ENCODE measurements around the gene TRIM46. TPM values are rescaled to one million over a fixed set of nuclear protein-coding genes. Genes with fewer than 3 reads are reported as not detected.

Gene TRIM46
- total RNA-seq: 3.6 and 4.2 TPM in 2 replicates

GRCh38 chr1:155173478-155174323, at the start of gene TRIM46:
TRIM46 (plus strand) TSS chr1:155173849; CDS start chr1:155173967, 118 bp downstream.

GRCh38 chr1:155127105-155127966, 46.3 kb upstream of the TRIM46 start, which contains the start of gene EFNA1:
EFNA1 (plus strand) TSS chr1:155127876; CDS start chr1:155127978, 102 bp downstream.

GRCh38 chr1:155135415-155136028, 38.1 kb upstream of the TRIM46 start, which contains the start of gene SLC50A1:
SLC50A1 (plus strand) TSS chr1:155135852; CDS start chr1:155135912, 60 bp downstream.

GRCh38 chr1:155139895-155140629, 33.6 kb upstream of the TRIM46 start, which contains the start of gene DPM3:
DPM3 (minus strand) TSS chr1:155140531; CDS start chr1:155140240, 291 bp downstream.

GRCh38 chr1:155172732-155173477, 744 bp upstream of the TRIM46 start, which contains the start of gene KRTCAP2:
KRTCAP2 (minus strand) TSS chr1:155173304; CDS start chr1:155173224, 80 bp downstream.

GRCh38 chr1:155207806-155208540, 34.3 kb downstream of the TRIM46 start, which contains the start of gene THBS3:
THBS3 (minus strand) TSS chr1:155207897; CDS start chr1:155207876, 21 bp downstream.

GRCh38 chr1:155208541-155209311, 35.1 kb downstream of the TRIM46 start, which contains the start of gene MTX1:
MTX1 (plus strand) TSS chr1:155208695; CDS start chr1:155208805, 110 bp downstream.

Other genes starting within 250 kb of the TRIM46 start
- gene PMVK, start 237.1 kb upstream of the TRIM46 start, total RNA-seq: 11.3 and 12.6 TPM in 2 replicates
- gene PBXIP1, start 217.8 kb upstream of the TRIM46 start, total RNA-seq: 89.0 and 104 TPM in 2 replicates
- gene PYGO2, start 212.1 kb upstream of the TRIM46 start, total RNA-seq: 8.1 and 14.1 TPM in 2 replicates
- gene SHC1, start 203.1 kb upstream of the TRIM46 start, total RNA-seq: 218 and 248 TPM in 2 replicates
- 50.2 and 70.3 TPM in 2 replicates for gene CKS1B, start 199.2 kb upstream of the TRIM46 start, total RNA-seq
- 12.8 and 19.0 TPM in 2 replicates for gene FLAD1, start 190.5 kb upstream of the TRIM46 start, total RNA-seq
- gene LENEP, start 180.3 kb upstream of the TRIM46 start, total RNA-seq: 0.66 and 0.99 TPM in 2 replicates
- gene ZBTB7B, start 171.0 kb upstream of the TRIM46 start, total RNA-seq: 14.3 and 19.3 TPM in 2 replicates
- gene DCST2, start 140.1 kb upstream of the TRIM46 start, total RNA-seq: 0.06 TPM in 1 of 2 replicates, not detected in the other
- not detected in 2 replicates for gene DCST1, start 140.0 kb upstream of the TRIM46 start, total RNA-seq
- 80.9 and 98.0 TPM in 2 replicates for gene ADAM15, start 122.5 kb upstream of the TRIM46 start, total RNA-seq
- 1.8 and 2.7 TPM in 2 replicates for gene EFNA4, start 110.1 kb upstream of the TRIM46 start, total RNA-seq
- 0.37 and 0.53 TPM in 2 replicates for gene EFNA3, start 95.0 kb upstream of the TRIM46 start, total RNA-seq
- 1.1 and 1.2 TPM in 2 replicates for gene EFNA1, start 46.0 kb upstream of the TRIM46 start, total RNA-seq
- 21.9 and 27.0 TPM in 2 replicates for gene SLC50A1, start 38.0 kb upstream of the TRIM46 start, total RNA-seq
- gene DPM3, start 33.3 kb upstream of the TRIM46 start, total RNA-seq: 24.9 and 42.1 TPM in 2 replicates
- 86.8 and 98.7 TPM in 2 replicates for gene KRTCAP2, start 545 bp upstream of the TRIM46 start, total RNA-seq
- gene THBS3, start 34.0 kb downstream of the TRIM46 start, total RNA-seq: 33.2 and 45.4 TPM in 2 replicates
- gene MTX1, start 34.8 kb downstream of the TRIM46 start, total RNA-seq: 31.0 and 33.8 TPM in 2 replicates
- gene ENTREP3, start 81.6 kb downstream of the TRIM46 start, total RNA-seq: 4.8 and 6.8 TPM in 2 replicates
- gene SCAMP3, start 88.5 kb downstream of the TRIM46 start, total RNA-seq: 47.4 and 58.7 TPM in 2 replicates
- 26.2 and 26.4 TPM in 2 replicates for gene CLK2, start 99.7 kb downstream of the TRIM46 start, total RNA-seq
- 0.87 and 1.1 TPM in 2 replicates for gene HCN3, start 103.6 kb downstream of the TRIM46 start, total RNA-seq
- gene PKLR, start 127.6 kb downstream of the TRIM46 start, total RNA-seq: not detected in 2 replicates
- 219 and 229 TPM in 2 replicates for gene FDPS, start 135.0 kb downstream of the TRIM46 start, total RNA-seq
- gene RUSC1, start 147.0 kb downstream of the TRIM46 start, total RNA-seq: 9.5 TPM in 2 replicates